Activated naive CD4-positive, alpha-beta T cell treated with anti-CD3 and anti-CD28 coated beads, Interleukin-2, amount 50 U/mL, for 16 hours (primary cell): ENCODE data around the gene CDH4.

Experiments used
- DNase-seq: peaks from one replicate; pipeline ENCODE4 v3.0.0-alpha.2; 2020

CDH4 gene

GRCh38 chr20:61590236-61590635, 338.2 kb downstream of the CDH4 start:
- no peak for DNase-seq

- DNase-seq: no peak
These were observed 341.5 kb downstream of the CDH4 start for GRCh38 chr20:61593516-61593915.

GRCh38 chr20:61594198-61594597, 342.1 kb downstream of the CDH4 start:
- DNase-seq: no peak

- DNase-seq: no peak
These were observed 343.2 kb downstream of the CDH4 start for GRCh38 chr20:61595216-61595615.

- no peak for DNase-seq
These were observed 344.7 kb downstream of the CDH4 start for GRCh38 chr20:61596687-61597330.

- no peak for DNase-seq
These were observed 345.9 kb downstream of the CDH4 start for GRCh38 chr20:61597996-61598395.

GRCh38 chr20:61598586-61598985, 346.5 kb downstream of the CDH4 start:
- DNase-seq: no peak

GRCh38 chr20:61599061-61599531, 347.0 kb downstream of the CDH4 start:
- no peak for DNase-seq

- no peak for DNase-seq
These were observed 347.5 kb downstream of the CDH4 start for GRCh38 chr20:61599541-61599992.

- DNase-seq: no peak
These were observed 348.0 kb downstream of the CDH4 start for GRCh38 chr20:61600016-61600415.

GRCh38 chr20:61601361-61601760, 349.3 kb downstream of the CDH4 start:
- DNase-seq: no peak

- DNase-seq: no peak
These were observed 349.8 kb downstream of the CDH4 start for GRCh38 chr20:61601853-61602252.

- DNase-seq: no peak
These were observed 351.7 kb downstream of the CDH4 start for GRCh38 chr20:61603715-61604114.

GRCh38 chr20:61604549-61604948, 352.5 kb downstream of the CDH4 start:
- DNase-seq: no peak

- DNase-seq: no peak
These were observed 353.2 kb downstream of the CDH4 start for GRCh38 chr20:61605283-61605682.

- no peak for DNase-seq
These were observed 353.9 kb downstream of the CDH4 start for GRCh38 chr20:61605862-61606557.

- no peak for DNase-seq
These were observed 356.4 kb downstream of the CDH4 start for GRCh38 chr20:61608275-61609085.

GRCh38 chr20:61609461-61609860, 357.4 kb downstream of the CDH4 start:
- no peak for DNase-seq

- no peak for DNase-seq
These were observed 359.5 kb downstream of the CDH4 start for GRCh38 chr20:61611401-61612180.

- DNase-seq: no peak
These were observed 362.1 kb downstream of the CDH4 start for GRCh38 chr20:61613917-61614705.

- no peak for DNase-seq
These were observed 362.6 kb downstream of the CDH4 start for GRCh38 chr20:61614706-61615100.

GRCh38 chr20:61615806-61616205, 363.7 kb downstream of the CDH4 start:
- DNase-seq: no peak
